ENCODE measurements around the gene RBBP5.

- TF ChIP-seq CTCF (IDR thresholded peaks at IDR 0.05; ENCODE audit: low read depth, low read length, poor library complexity, severe bottlenecking) (no peak), EZH2phosphoT487 (IDR thresholded peaks at IDR 0.05; ENCODE audit: borderline replicate concordance, low read length) (no peak)
Measured at GRCh38 chr1:205049479-205049878, 72.3 kb downstream of the RBBP5 start.

Measured in DOHH2 (cell line).